ENCODE results near the gene ST3GAL2.

Gene ST3GAL2

DNA sequence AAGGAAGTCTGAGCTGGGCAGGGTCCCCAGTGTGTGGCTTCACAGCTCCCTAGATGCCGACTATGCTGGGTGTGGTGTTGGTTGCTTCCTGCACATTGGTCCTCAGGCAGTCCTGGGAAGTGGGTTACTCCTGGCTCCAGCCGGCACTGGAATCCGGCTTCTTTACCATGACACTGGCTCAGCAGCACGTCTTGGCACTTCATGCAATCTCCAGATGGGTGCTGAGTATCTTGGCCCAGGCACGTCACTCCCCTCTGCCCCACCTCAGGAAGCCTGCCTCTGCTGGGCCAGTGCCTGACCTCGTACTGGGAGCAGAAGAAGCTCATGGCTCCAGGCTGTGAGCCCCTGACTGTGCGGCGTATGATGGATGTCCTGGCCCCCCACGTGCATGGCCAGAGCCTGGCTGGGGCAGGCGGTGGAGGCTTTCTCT, 40.0 kb upstream of the ST3GAL2 start:
- H3K36me3 ChIP-seq (ENCODE audit: insufficient read depth, insufficient read length, low read length), result peaks cover 57% of the 10 kb centered on the region
- no peaks in the 10 kb centered on the region for H3K9me3 ChIP-seq (ENCODE audit: insufficient read depth, low read length)
- H3K4me3 ChIP-seq (ENCODE audit: insufficient read length, low read depth), result no peak overlapping the region
- TF ChIP-seq ZNF274 (IDR thresholded peaks at IDR 0.05; ENCODE audit: low read depth, low read length) (no peak), SUZ12 (IDR thresholded peaks at IDR 0.05; ENCODE audit: extremely low read depth, insufficient read depth, insufficient read length) (no peak), YY1 (IDR thresholded peaks at IDR 0.05; ENCODE audit: insufficient read depth, insufficient read length) (no peak)
- H3K4me1 ChIP-seq (ENCODE audit: insufficient read depth, insufficient read length), result peaks cover 15% of the 10 kb centered on the region
- H3K27me3 ChIP-seq (ENCODE audit: insufficient read depth, insufficient read length), result no peaks in the 10 kb centered on the region
- no peak overlapping the region for H3K9ac ChIP-seq (ENCODE audit: insufficient read length, low read depth)
- DNase-seq (ENCODE audit: low read depth, low spot score), result no peak

DNA sequence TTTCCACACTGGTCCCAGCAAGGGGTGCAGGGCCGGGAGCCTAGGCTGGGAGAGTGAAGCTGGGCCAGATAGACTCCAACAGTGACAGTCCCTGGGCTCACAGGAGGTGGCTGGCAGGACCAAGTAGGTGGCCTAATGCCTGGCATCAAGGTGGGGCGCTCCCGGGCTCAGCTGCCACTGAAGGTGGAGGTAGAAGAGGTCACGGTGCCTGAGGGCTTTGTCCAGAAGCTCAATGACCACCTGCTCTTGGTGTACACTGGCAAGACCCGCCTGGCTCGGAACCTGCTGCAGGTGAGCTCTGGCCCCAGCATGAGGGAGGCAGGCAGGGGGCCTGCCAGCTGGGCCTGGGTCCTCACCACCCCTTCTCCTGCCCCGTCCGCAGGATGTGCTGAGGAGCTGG, 39.3 kb upstream of the ST3GAL2 start:
- no peak overlapping the region for H3K4me3 ChIP-seq (ENCODE audit: insufficient read length, low read depth)
- no peak overlapping the region for H3K9ac ChIP-seq (ENCODE audit: insufficient read length, low read depth)
- no peaks in the 10 kb centered on the region for H3K9me3 ChIP-seq (ENCODE audit: insufficient read depth, low read length)
- DNase-seq (ENCODE audit: low read depth, low spot score), result no peak
- H3K4me1 ChIP-seq (ENCODE audit: insufficient read depth, insufficient read length), result peaks cover 15% of the 10 kb centered on the region
- TF ChIP-seq SUZ12 (IDR thresholded peaks at IDR 0.05; ENCODE audit: extremely low read depth, insufficient read depth, insufficient read length) (no peak), ZNF274 (IDR thresholded peaks at IDR 0.05; ENCODE audit: low read depth, low read length) (no peak), YY1 (IDR thresholded peaks at IDR 0.05; ENCODE audit: insufficient read depth, insufficient read length) (no peak)
- no peaks in the 10 kb centered on the region for H3K27me3 ChIP-seq (ENCODE audit: insufficient read depth, insufficient read length)
- H3K36me3 ChIP-seq (ENCODE audit: insufficient read depth, insufficient read length, low read length), result peaks cover 50% of the 10 kb centered on the region

DNA sequence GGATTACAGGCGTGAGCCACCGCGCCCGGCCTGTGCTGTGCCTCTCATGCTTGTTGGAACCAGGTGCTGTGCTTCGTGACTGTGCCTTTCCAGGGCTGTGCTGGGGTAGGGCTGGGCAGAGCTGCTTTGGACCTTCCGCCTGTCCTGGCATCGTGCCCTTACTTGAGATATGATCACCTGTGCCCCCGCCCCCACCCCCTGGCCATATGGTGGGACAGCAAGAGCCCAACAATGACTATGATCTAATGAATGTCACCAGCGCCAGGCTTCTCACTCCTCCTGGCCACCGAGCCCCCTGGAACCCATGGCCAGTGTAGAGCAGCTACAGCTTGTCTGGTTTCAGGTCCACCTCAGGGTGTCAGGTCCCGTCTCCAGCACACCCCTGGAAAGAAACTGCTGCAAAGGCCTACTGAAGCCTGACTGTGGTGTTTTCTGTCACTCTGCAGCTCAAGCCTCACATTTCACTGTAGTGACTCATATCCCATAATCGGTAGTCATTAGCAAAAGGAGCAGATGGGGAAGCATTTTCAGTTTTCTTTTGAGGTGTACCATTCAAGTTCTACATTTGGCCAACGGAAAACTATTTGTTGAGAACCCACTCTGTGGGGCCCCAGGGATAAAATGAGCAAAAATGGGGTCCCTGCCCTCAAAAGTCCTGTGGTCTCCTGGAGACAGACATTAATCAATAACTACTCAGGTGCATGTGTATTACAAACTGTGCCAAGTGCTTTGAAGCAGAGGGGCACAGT, 37.5 kb upstream of the ST3GAL2 start:
- DNase-seq (ENCODE audit: low read depth, low spot score), result no peak
- H3K36me3 ChIP-seq (ENCODE audit: insufficient read depth, insufficient read length, low read length), result peaks cover 37% of the 10 kb centered on the region
- H3K9ac ChIP-seq (ENCODE audit: insufficient read length, low read depth), result peak overlapping the region; percentile 9
- H3K4me1 ChIP-seq (ENCODE audit: insufficient read depth, insufficient read length), result peaks cover 22% of the 10 kb centered on the region
- H3K27me3 ChIP-seq (ENCODE audit: insufficient read depth, insufficient read length), result no peaks in the 10 kb centered on the region
- no peak for TF ChIP-seq SUZ12 (IDR thresholded peaks at IDR 0.05; ENCODE audit: extremely low read depth, insufficient read depth, insufficient read length)
- no peak for TF ChIP-seq ZNF274 (IDR thresholded peaks at IDR 0.05; ENCODE audit: low read depth, low read length)
- no peak for TF ChIP-seq YY1 (IDR thresholded peaks at IDR 0.05; ENCODE audit: insufficient read depth, insufficient read length)
- no peak overlapping the region for H3K4me3 ChIP-seq (ENCODE audit: insufficient read length, low read depth)
- no peaks in the 10 kb centered on the region for H3K9me3 ChIP-seq (ENCODE audit: insufficient read depth, low read length)

DNA sequence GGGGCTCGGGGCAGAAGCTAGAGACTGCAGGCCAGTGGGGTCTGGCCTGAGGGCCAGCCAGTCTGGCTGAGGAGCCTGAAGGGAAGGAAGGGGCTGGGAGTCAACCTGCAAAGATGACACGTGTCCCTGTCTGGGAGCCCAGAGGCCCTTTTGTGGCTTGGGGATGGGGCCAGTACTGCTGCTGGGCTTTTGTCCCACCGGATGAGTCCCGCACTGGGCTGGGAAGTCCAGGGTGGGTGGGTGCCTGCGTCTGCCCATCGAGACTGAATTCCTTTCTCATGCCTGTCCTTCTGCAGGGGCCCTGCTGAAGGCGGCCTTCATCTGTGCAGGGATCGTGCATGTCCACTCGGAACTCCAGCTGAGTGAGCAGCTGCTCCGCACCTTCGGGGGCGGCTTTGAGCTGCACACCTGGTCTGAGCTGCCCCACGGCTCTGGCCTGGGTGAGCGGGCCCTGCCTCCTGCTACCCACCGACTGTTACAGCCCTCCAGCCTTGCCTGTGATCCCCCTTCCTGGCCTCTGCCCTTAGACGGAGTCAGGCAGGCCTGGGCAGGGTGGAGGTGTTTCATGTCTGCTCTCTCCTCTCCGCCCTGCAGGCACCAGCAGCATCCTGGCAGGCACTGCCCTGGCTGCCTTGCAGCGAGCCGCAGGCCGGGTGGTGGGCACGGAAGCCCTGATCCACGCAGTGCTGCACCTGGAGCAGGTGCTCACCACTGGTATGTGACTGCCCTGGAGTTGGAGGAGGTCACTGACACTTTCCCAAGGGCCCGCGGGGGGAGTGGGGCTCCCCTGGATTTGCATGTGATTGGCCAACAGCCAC, 36.4 kb upstream of the ST3GAL2 start:
- H3K9me3 ChIP-seq (ENCODE audit: insufficient read depth, low read length), result no peaks in the 10 kb centered on the region
- no peak for DNase-seq (ENCODE audit: low read depth, low spot score)
- peaks cover 25% of the 10 kb centered on the region for H3K36me3 ChIP-seq (ENCODE audit: insufficient read depth, insufficient read length, low read length)
- peaks cover 29% of the 10 kb centered on the region for H3K4me1 ChIP-seq (ENCODE audit: insufficient read depth, insufficient read length)
- no peak overlapping the region for H3K4me3 ChIP-seq (ENCODE audit: insufficient read length, low read depth)
- H3K9ac ChIP-seq (ENCODE audit: insufficient read length, low read depth), result peak overlapping the region; percentile 51
- TF ChIP-seq ZNF274 (IDR thresholded peaks at IDR 0.05; ENCODE audit: low read depth, low read length), result no peak
- no peak for TF ChIP-seq SUZ12 (IDR thresholded peaks at IDR 0.05; ENCODE audit: extremely low read depth, insufficient read depth, insufficient read length)
- no peak for TF ChIP-seq YY1 (IDR thresholded peaks at IDR 0.05; ENCODE audit: insufficient read depth, insufficient read length)
- no peaks in the 10 kb centered on the region for H3K27me3 ChIP-seq (ENCODE audit: insufficient read depth, insufficient read length)

DNA sequence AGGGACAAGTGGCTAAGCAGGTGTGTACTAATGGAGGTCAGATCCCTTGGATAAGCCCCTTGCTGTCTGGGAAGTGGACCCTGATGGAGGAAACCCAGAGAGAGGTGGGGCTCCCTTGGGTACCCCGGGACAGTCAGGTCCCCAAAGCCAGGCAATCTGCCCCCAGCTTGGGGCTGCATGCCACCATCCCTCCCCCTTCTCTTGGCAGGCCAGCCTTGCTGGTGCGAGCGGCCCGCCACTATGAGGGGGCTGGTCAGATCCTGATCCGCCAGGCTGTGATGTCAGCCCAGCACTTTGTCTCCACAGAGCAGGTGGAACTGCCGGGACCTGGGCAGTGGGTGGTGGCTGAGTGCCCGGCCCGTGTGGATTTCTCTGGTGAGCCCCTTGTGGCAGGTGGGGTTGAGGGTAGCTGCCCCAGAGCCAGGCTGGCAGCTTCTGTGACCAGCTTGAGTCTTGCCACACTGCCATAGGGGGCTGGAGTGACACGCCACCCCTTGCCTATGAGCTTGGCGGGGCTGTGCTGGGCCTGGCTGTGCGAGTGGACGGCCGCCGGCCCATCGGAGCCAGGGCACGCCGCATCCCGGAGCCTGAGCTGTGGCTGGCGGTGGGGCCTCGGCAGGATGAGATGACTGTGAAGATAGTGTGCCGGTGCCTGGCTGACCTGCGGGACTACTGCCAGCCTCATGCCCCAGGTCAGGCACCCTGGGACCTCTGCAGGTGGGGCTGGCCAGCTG, 35.6 kb upstream of the ST3GAL2 start:
- H3K27me3 ChIP-seq (ENCODE audit: insufficient read depth, insufficient read length), result no peaks in the 10 kb centered on the region
- no peaks in the 10 kb centered on the region for H3K9me3 ChIP-seq (ENCODE audit: insufficient read depth, low read length)
- H3K4me1 ChIP-seq (ENCODE audit: insufficient read depth, insufficient read length), result peaks cover 31% of the 10 kb centered on the region
- no peak overlapping the region for H3K4me3 ChIP-seq (ENCODE audit: insufficient read length, low read depth)
- TF ChIP-seq ZNF274 (IDR thresholded peaks at IDR 0.05; ENCODE audit: low read depth, low read length) (no peak), SUZ12 (IDR thresholded peaks at IDR 0.05; ENCODE audit: extremely low read depth, insufficient read depth, insufficient read length) (no peak), YY1 (IDR thresholded peaks at IDR 0.05; ENCODE audit: insufficient read depth, insufficient read length) (no peak)
- H3K36me3 ChIP-seq (ENCODE audit: insufficient read depth, insufficient read length, low read length), result peaks cover 17% of the 10 kb centered on the region
- peak overlapping the region; percentile 51 for H3K9ac ChIP-seq (ENCODE audit: insufficient read length, low read depth)
- no peak for DNase-seq (ENCODE audit: low read depth, low spot score)

DNA sequence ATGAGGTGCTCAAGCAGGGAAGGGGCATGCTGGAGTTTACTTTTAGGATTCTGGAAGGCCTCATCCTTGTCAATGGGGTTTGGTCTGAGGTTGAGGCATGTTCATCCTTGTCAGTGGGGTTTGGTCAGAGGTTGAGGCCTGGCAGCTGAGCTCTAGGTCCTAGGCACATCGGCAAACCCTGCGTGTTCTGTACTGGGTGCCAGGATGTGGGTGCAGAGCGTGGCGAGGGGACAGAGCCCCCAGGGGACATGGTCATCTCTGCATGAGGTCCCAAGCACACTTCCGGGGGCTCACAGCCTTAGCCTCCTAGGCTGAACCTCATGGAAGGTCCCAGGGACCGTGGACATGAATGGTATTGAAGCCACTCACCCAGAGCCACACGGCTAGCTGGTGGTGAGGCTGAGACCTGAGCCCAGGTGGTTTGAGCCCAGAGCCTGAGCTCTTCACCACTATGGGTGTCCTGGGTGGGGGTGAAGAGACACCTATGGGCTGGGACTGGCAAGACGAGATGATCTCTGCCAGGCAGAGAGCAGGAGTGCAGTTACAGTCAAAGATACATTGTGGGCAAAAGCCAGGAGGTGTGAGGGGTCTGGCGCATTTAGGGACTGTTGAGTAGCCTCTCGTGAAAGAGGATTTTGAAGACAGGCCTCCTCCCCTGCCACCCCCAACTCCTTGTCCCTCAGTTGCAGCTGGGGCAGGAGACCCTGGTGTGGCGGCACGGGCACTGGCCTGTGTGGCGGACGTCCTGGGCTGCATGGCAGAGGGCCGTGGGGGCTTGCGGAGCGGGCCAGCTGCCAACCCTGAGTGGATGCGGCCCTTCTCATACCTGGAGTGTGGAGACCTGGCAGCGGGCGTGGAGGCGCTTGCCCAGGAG, 34.8 kb upstream of the ST3GAL2 start:
- H3K9me3 ChIP-seq (ENCODE audit: insufficient read depth, low read length), result no peaks in the 10 kb centered on the region
- H3K4me3 ChIP-seq (ENCODE audit: insufficient read length, low read depth), result no peak overlapping the region
- no peak for TF ChIP-seq YY1 (IDR thresholded peaks at IDR 0.05; ENCODE audit: insufficient read depth, insufficient read length)
- TF ChIP-seq ZNF274 (IDR thresholded peaks at IDR 0.05; ENCODE audit: low read depth, low read length), result no peak
- TF ChIP-seq SUZ12 (IDR thresholded peaks at IDR 0.05; ENCODE audit: extremely low read depth, insufficient read depth, insufficient read length), result no peak
- H3K36me3 ChIP-seq (ENCODE audit: insufficient read depth, insufficient read length, low read length), result peaks cover 9% of the 10 kb centered on the region
- H3K27me3 ChIP-seq (ENCODE audit: insufficient read depth, insufficient read length), result no peaks in the 10 kb centered on the region
- H3K9ac ChIP-seq (ENCODE audit: insufficient read length, low read depth), result no peak overlapping the region
- peaks cover 32% of the 10 kb centered on the region for H3K4me1 ChIP-seq (ENCODE audit: insufficient read depth, insufficient read length)
- no peak for DNase-seq (ENCODE audit: low read depth, low spot score)
